DND-41 (cell line): ENCODE data around the gene SRD5A1.
"Not testable (repeated sequence)": the region's sequence is repeated elsewhere in the genome, so short reads cannot be mapped to it uniquely, and the experiment has no call there.

ENCODE experiments used
- ATAC-seq: fragments of 200-7000 bp; cut with Tn5 transposase; 3 replicates; pipeline ENCODE4 v1.9.1; 2021; ENCODE audit warnings: low read depth; ENCODE audit not compliant: insufficient read depth
- DNase-seq: peaks from one replicate; pipeline ENCODE4 v3.0.0-alpha.2; 2020
- H2AFZ ChIP-seq: 2 replicates; pipeline ENCODE4 v1.6.0; 2012; ENCODE audit warnings: low read depth, low read length
- H3K27ac ChIP-seq: 2 replicates; pipeline ENCODE4 v1.5.1; 2012; ENCODE audit warnings: low read length, inconsistent platforms
- H3K27me3 ChIP-seq: fragments of 200-600 bp; sonication (generic); 2 replicates; pipeline ENCODE4 v1.6.0; 2012; ENCODE audit warnings: low read length, mild to moderate bottlenecking, inconsistent platforms; ENCODE audit not compliant: insufficient read depth, poor library complexity
- H3K36me3 ChIP-seq: 2 replicates; pipeline ENCODE4 v1.5.1; 2012; ENCODE audit warnings: low read length, inconsistent platforms; ENCODE audit not compliant: insufficient read depth
- H3K4me1 ChIP-seq: 2 replicates; pipeline ENCODE4 v1.5.1; 2012; ENCODE audit warnings: mild to moderate bottlenecking, low read length; ENCODE audit not compliant: insufficient read depth
- H3K4me2 ChIP-seq: 2 replicates; pipeline ENCODE4 v1.6.0; 2012; ENCODE audit warnings: mild to moderate bottlenecking, moderate library complexity, low read length, inconsistent platforms; ENCODE audit not compliant: insufficient read depth
- H3K4me3 ChIP-seq, 2 experiments: fragments of 200-600 bp in 1 of 2; shearing (Covaris generic) in 1 of 2; 2 replicates each; pipeline ENCODE4 v1.5.1; 2012 to 2016; ENCODE audit warnings: inconsistent platforms in 2 of 2, low read length in 2 of 2, mild to moderate bottlenecking in 2 of 2, low read depth in 1 of 2, moderate library complexity in 1 of 2
- H3K79me2 ChIP-seq: 2 replicates; pipeline ENCODE4 v1.6.0; 2012; ENCODE audit warnings: low read length, inconsistent platforms; ENCODE audit not compliant: insufficient read depth
- H3K9ac ChIP-seq: 2 replicates; pipeline ENCODE4 v1.6.0; 2012; ENCODE audit warnings: low read depth, mild to moderate bottlenecking, inconsistent platforms, low read length, moderate library complexity
- H3K9me3 ChIP-seq: 2 replicates; pipeline ENCODE4 v1.5.1; 2012; ENCODE audit warnings: low read length, moderate library complexity, mild to moderate bottlenecking, inconsistent platforms; ENCODE audit not compliant: insufficient read depth, severe bottlenecking
- H4K20me1 ChIP-seq: 2 replicates; pipeline ENCODE4 v1.6.0; 2012; ENCODE audit warnings: low read length; ENCODE audit not compliant: insufficient read depth
- CTCF ChIP-seq: IDR thresholded peaks from 2 replicates; pipeline ENCODE4 v1.5.1; 2012; ENCODE audit warnings: borderline replicate concordance, low read length, moderate library complexity, mild to moderate bottlenecking; ENCODE audit not compliant: poor library complexity, severe bottlenecking; ENCODE audit errors: extremely low read depth
- EZH2 ChIP-seq: IDR thresholded peaks from 3 replicates; pipeline ENCODE4 v1.6.1; 2012; ENCODE audit warnings: borderline replicate concordance, low read depth, mild to moderate bottlenecking, moderate library complexity, low read length, inconsistent platforms; ENCODE audit not compliant: severe bottlenecking

Gene SRD5A1

GRCh38 chr5:6637590-6637989 lies 4.3 kb downstream of the SRD5A1 start:
- Histone ChIP-seq H3K36me3 (no peaks in the 10 kb centered on the region), H3K27me3 (no peaks in the 10 kb centered on the region), H4K20me1 (peaks cover 8% of the 10 kb centered on the region; the same call in 1 of the 2 replicates), H3K4me3 (no peak overlapping the region), H3K4me2 (no peak overlapping the region), H3K9ac (no peak overlapping the region), H3K79me2 (peaks cover 28% of the 10 kb centered on the region), H3K9me3 (no peaks in the 10 kb centered on the region), H2AFZ (no peak overlapping the region), H3K27ac (no peak overlapping the region), H3K4me1 (peaks cover 17% of the 10 kb centered on the region)
- DNase-seq (no peak), ATAC-seq (no peak)
- TF ChIP-seq CTCF (no peak), EZH2 (no peak)

GRCh38 chr5:6638236-6638635 lies 5.0 kb downstream of the SRD5A1 start:
- ATAC-seq = no peak
- Histone ChIP-seq H4K20me1 (peaks cover 8% of the 10 kb centered on the region; the same call in 1 of the 2 replicates), H3K27ac (no peak overlapping the region), H3K4me2 (no peak overlapping the region), H3K9me3 (no peaks in the 10 kb centered on the region), H3K79me2 (peaks cover 23% of the 10 kb centered on the region), H3K36me3 (no peaks in the 10 kb centered on the region), H3K27me3 (no peaks in the 10 kb centered on the region), H3K4me1 (peaks cover 17% of the 10 kb centered on the region), H2AFZ (no peak overlapping the region), H3K4me3 (no peak overlapping the region), H3K9ac (no peak overlapping the region)
- no peak for TF ChIP-seq CTCF
- no peak for DNase-seq

DNA sequence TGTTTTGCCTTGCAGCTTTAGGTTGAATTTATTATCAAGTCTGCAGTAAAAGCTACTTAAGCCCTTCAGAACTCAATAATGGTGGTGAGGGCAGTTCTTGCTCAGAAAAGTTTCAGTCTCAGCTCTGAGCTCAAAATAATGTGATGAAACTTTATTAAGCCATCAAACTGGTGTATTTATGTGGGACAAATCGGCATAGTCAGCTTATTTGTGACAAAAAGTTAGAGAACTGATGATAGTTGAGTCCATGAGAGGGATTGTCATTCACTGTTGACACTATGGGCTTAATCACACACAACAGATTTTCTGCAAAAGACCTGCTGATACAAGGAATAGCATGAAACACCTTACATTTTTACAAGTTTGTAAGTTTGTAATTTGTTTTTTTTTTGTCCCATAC lies 9.4 kb downstream of the SRD5A1 start:
- TF ChIP-seq CTCF (no peak), EZH2 (no peak)
- no peaks in the 10 kb centered on the region for H3K27me3 ChIP-seq
- H3K79me2 ChIP-seq = peaks cover 3% of the 10 kb centered on the region; the same call in 1 of the 2 replicates
- no peaks in the 10 kb centered on the region for H3K9me3 ChIP-seq
- no peak overlapping the region for H3K9ac ChIP-seq
- no peak overlapping the region for H3K27ac ChIP-seq
- ATAC-seq (no peak), DNase-seq (no peak)
- H2AFZ ChIP-seq = no peak overlapping the region
- no peak overlapping the region for H3K4me3 ChIP-seq
- peaks cover 3% of the 10 kb centered on the region; the same call in 1 of the 2 replicates for H3K36me3 ChIP-seq
- H4K20me1 ChIP-seq = peaks cover 2% of the 10 kb centered on the region; the same call in 1 of the 2 replicates
- no peaks in the 10 kb centered on the region for H3K4me1 ChIP-seq
- H3K4me2 ChIP-seq = no peak overlapping the region

GRCh38 chr5:6644794-6645241 lies 11.6 kb downstream of the SRD5A1 start:
- H3K27ac ChIP-seq = no peak overlapping the region
- ATAC-seq (no peak), DNase-seq (no peak)
- H3K27me3 ChIP-seq = no peaks in the 10 kb centered on the region
- H2AFZ ChIP-seq = no peak overlapping the region
- H3K9ac ChIP-seq = no peak overlapping the region
- TF ChIP-seq CTCF = no peak
- no peak for TF ChIP-seq EZH2
- peaks cover 2% of the 10 kb centered on the region; the same call in 1 of the 2 replicates for H4K20me1 ChIP-seq
- H3K36me3 ChIP-seq = peaks cover 3% of the 10 kb centered on the region; the same call in 1 of the 2 replicates
- H3K4me3 ChIP-seq = no peak overlapping the region
- peaks cover 7% of the 10 kb centered on the region for H3K9me3 ChIP-seq
- no peak overlapping the region for H3K4me2 ChIP-seq
- H3K79me2 ChIP-seq = no peaks in the 10 kb centered on the region
- no peaks in the 10 kb centered on the region for H3K4me1 ChIP-seq

- H4K20me1 ChIP-seq, DNase-seq, H3K27me3 ChIP-seq, H3K9ac ChIP-seq, H2AFZ ChIP-seq, H3K4me3 ChIP-seq, H3K79me2 ChIP-seq, H3K27ac ChIP-seq, H3K36me3 ChIP-seq, H3K4me2 ChIP-seq, ATAC-seq, H3K4me1 ChIP-seq: not testable (repeated sequence)
- H3K9me3 ChIP-seq = peaks cover 11% of the 10 kb centered on the region
Observed at GRCh38 chr5:6645571-6646362, 12.5 kb downstream of the SRD5A1 start.
